GM19025 (cell line): ENCODE results near the gene ZBTB17.

Experiments used
- ATAC-seq: cut with Tn5 transposase; IDR thresholded peaks from one replicate; pipeline ENCODE4 v1.9.1; 2021; ENCODE audit warnings: mild to moderate bottlenecking, low read depth, moderate library complexity; ENCODE audit not compliant: unreplicated experiment

The ZBTB17 gene

DNA sequence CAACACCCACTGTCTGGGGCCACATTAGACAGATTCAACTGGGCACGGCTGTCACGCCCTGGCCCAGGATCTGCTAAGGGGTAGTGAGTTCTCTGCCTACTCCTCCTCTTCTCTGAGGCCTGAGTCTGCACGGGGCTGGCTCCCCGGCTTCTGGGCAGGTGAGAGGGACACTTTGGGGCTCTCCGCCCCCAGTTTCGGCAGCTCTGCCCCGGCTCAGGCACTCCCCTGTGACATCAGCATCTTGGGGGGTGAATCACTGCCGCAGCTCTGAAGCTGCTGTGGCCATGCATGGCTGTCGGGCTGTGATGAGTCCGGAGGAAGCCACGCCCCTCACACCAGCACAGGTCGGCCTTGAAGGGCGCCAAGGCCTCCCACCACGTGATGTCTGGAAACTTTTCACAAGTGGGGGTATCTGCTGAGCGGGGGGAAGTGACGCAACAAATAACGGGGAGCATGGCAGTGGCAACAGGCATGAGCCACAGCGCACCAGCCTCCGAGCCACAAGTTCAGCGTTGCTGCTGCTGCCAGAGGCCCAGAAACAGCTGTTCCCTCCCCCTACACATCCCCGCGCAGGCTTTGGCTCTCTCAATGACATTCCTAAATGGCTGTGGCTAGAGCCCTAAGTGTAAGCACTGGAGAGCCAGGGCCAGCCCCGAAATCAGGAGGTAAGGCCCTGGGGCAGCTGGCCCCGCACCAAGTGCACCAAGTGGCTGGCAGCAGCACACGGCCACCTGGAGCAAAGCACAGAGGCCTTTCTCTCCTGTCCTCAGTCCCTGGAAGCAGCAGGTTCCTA, 26.3 kb downstream of the ZBTB17 start:
- peak; percentile 80 for ATAC-seq

DNA sequence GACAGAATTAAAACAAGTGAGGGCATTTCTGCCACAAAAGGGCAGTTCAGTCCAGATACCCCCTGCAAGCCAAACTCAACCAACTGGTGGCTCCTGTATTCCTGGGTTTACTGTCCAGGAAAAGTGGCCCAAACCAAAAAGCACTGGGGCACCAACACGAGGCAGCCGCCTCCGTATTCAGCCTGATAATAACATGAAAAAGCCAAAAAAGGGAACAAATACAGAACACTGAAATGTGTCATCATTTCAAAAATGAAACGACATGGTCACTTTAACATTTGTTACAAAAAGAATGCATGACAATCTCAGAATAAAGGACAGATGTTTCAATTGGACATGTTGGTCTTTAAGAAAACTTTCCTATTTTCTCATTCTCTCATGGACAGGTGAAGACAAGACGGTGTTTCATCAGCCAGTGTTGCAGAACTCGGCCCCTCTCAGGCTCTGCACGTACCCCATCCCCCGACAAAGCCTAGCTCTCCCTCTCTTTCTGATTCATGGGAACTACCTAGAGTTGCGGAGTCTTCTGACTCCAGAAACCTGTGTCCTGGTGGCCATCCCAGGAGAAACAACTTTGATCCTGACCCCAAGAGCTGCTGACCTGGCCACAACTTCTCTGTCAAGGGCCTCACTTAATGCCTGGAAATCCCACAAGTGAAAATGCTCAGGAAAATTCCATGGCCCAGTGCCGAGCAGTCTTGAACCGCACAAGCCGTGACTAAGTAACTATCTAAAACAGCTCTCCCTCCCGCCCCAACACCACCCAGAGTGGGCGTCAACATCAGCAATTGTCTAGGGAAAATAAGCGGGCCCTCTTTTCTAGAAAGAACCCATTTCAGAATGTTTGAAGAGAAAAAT, 27.1 kb downstream of the ZBTB17 start:
- ATAC-seq: no peak

GRCh38 chr1:15948091-15948591, 27.8 kb downstream of the ZBTB17 start:
- no peak for ATAC-seq

- ATAC-seq: no peak
These were observed 28.4 kb downstream of the ZBTB17 start for GRCh38 chr1:15947382-15948090.

DNA sequence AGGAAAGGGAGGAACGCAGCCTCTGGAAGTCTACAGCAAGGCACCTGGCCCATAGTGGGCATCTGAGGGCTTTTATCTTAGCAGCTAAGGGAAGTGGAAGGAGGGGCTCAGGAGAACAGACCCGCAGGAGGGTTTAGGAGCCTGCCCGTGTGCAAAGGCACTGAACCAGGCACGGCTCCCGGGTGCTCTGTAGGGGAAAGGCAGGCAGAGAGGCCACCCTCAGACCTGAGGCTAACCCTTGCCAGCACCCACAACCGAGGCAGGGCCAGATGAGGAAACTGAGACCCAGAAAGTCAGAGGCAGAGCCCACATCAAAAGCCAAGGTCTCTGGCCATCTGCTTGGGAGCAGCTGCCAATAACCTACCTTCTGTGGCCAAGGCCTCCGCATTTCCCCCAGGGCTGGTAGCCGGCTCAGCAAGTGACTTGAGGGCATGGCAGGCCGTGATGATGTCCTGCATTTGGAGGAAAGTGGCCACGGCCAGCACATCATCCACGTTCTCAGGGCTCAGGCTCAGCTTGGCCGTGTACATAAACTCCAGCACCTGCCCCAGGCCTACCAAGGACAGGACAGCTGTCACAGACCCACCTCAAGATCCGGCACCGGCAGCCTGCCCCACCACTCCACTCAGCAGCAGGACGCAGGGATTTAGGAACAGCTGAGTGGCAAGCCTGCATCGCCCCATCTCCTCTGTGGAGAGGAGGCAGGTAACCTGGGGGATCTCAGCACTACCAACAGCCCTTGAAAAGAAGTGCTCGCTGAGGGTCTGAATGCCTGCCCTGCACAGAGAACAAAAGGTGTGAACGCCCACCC, 29.1 kb downstream of the ZBTB17 start:
- no peak for ATAC-seq

GRCh38 chr1:15945832-15946448, 30.0 kb downstream of the ZBTB17 start:
- ATAC-seq: no peak

GRCh38 chr1:15945011-15945831, 30.7 kb downstream of the ZBTB17 start:
- ATAC-seq: no peak

- ATAC-seq: no peak
These were observed 31.4 kb downstream of the ZBTB17 start for GRCh38 chr1:15944308-15945010.

GRCh38 chr1:15943992-15944307, 32.0 kb downstream of the ZBTB17 start:
- ATAC-seq: no peak

- ATAC-seq: no peak
These were observed 32.4 kb downstream of the ZBTB17 start for GRCh38 chr1:15943328-15943991.

DNA sequence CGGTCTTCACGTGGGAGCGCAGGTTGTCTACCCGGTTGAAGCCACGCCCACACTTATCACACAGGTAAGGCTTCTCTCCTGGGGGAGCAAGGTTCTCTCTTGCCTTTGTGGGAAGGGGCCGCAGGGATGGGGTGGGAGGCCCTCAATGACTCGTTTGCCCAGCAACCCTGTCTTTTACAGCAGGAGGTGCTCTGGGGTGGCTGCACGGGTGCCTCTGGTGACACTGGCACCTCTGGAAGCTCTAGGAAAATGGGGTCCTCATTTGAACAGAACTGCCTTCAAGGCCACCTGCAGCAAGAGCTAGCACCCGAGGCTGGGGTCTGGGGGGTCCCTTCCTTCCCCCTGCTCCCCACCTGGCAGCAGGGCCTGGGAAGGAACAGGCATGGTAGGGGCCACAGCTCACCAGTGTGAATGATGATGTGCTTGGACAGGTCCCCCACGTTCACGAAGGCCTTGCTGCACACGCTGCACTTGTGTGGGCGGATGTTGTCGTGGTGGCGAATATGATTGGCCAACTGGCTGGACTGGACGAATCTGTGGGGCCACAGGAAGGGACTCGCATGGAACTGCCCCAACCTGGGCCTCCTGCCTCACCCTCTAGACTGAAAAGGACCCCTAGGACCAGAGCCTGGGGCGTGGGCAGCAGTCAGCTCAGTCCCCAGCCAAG, 33.1 kb downstream of the ZBTB17 start:
- no peak for ATAC-seq

- no peak for ATAC-seq
These were observed 33.8 kb downstream of the ZBTB17 start for GRCh38 chr1:15941899-15942660.

DNA sequence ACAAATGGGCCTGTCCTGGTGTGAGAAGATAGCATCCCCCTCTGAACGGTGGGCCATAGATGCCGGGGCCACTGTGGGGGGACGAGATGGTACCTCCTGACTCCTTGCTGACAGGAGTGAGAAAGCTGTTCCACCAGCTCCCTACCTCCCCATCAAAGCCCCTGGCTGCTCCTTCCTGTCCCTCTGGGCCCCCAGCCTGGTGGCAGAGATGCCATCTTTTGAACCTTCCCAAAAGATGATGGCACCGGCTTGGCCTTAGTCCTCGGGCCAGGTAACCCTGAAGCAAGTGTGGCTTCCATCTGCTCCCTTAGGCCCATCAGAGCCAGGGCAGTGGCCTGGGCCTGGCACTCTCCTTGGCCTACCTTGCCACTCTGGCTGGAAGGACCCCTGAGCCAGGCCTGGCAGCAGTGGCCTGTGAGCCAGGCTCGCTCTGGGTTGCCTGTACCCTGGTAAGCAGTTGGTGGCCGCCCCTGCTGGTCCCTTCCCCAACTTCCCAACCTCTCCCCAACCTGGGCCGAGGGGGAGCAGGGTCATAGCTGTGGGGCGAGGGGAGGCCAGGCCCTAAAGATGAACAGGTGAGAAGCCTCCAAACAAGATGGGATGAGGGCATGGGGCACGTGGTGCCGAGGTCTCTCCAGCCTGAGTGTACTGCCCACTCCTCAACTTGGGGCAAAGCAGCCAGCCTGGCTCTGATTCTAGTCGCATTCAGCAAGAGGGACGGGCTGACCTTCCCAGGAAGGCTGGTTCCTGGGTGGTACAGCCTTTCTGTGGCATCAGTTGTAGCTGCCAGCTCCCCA, 34.7 kb downstream of the ZBTB17 start:
- no peak for ATAC-seq

DNA sequence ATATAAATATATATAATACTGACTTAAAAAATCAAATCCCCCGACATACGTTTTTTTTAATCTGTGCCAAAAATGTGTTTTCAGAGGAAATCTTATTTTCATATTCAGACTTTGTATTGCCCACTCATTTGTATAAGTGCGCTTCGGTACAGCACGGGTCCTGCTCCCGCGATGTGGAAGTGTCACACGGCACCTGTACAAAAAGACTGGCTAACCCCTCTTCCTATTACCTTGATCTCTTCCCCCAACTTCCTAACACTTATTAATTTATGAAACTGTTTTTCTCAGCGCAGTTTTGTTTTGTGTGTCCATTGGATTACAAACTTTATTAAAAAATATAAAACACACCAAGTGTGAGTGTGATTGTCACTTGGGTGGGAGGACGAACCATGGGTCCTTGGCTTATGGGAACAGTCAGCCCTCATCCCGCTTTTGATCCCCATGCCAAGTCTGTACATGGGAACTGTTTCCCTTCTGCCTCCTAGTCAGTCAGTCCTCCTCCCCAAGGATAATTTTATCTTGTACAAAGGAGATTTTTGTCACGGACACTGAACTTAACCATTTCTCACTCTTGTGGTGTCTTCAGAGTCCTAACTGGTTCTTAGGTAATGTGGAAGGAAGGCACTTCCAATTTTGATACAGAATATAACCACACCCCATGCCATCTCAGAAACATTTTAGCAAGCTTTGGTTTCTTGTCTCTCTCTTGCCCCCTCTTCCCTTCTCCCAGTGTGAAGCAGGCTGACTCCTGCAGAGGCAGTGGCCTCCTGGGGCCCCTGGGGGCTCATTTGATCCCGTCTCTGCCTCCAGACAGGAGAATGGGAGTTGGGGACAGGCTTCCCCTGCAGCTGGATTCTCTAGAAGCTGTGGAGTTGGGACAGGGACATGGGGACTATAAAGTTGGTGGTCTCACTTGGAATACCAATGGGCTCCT, 35.5 kb downstream of the ZBTB17 start:
- ATAC-seq: no peak
